ENCODE data around the gene OSTM1.
"Not testable (repeated sequence)": the region's sequence is repeated elsewhere in the genome, so short reads cannot be mapped to it uniquely, and the experiment has no call there.

The OSTM1 gene

DNA sequence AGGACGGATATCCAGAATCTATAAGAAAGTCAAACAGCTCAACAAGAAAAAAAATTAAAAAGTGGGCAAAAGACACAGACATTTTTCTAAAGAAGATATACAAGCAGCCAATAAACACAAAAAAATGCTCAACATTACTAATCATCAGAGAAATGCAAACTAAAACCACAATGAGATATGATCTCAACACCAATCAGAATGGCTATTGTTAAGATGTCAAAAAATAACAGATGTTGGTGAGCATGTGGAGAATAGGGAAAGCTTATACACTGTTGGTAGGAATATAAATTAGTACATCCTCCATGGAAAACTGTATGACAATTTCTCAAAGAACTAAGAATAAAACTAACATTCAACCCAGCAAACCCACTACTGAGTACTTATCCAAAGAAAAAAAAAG lies 23.3 kb upstream of the OSTM1 start:
- DNase-seq, result no peak

GRCh38 chr6:108093781-108094300 lies 19.3 kb upstream of the OSTM1 start:
- no peak for DNase-seq

DNA sequence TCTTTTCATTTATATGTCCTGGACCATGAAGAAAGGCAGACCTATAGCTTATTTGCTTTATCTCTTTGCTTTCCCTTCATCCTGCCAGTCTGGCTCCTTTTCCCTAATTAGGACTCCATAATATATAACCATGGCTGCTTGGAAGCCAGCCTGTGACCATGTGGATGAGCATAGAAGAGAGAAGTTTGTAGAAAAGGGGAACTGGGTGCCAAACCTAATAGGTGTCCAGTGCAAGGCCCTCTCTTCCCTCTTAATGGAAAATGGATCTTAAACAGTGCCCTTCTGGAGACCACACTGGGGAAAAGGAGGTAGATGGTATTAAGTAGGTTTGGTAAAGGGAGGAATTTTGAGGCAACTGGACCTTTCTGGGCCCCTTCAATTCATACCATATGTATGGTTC lies 16.7 kb upstream of the OSTM1 start:
- no peak for DNase-seq

GRCh38 chr6:108083349-108083748 lies 8.8 kb upstream of the OSTM1 start:
- DNase-seq, result no peak

- DNase-seq, result no peak
Measured at GRCh38 chr6:108082539-108082938, 8.0 kb upstream of the OSTM1 start.

- no peak for DNase-seq
Measured at GRCh38 chr6:108080010-108080780, 5.7 kb upstream of the OSTM1 start.

GRCh38 chr6:108078191-108078590 lies 3.6 kb upstream of the OSTM1 start:
- DNase-seq, result no peak

GRCh38 chr6:108074057-108074358 lies 533 bp downstream of the OSTM1 start:
- peak; percentile 50 for DNase-seq

DNA sequence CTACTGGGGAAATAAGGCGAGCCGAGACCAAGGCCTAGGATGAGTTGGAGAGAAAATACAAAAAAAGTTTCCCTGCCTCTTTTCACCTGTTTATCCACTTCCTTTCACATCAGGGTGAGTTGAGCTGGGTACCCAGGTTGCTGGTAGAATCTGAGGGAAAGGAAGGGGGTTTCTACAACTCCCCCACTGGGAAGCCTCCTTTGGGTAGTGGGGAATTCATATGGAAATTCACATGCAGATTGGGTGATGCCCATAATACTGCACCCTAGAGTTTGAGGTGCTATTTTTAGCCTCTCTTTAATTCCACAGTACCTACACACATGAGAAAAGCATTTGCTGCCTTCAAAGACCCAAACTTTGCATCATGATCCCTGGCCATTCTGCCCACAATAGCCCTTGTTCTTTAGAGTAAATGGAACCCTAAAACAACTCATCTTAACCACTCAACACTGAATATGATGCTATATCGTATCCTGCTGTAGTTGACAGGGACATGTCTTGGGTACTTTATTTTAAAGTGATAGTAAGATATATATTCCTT lies 2.7 kb downstream of the OSTM1 start:
- no peak for DNase-seq

- no peak for DNase-seq
Measured at GRCh38 chr6:108068618-108069017, 5.9 kb downstream of the OSTM1 start.

- DNase-seq, result no peak
Measured at GRCh38 chr6:108068182-108068581, 6.4 kb downstream of the OSTM1 start.

DNA sequence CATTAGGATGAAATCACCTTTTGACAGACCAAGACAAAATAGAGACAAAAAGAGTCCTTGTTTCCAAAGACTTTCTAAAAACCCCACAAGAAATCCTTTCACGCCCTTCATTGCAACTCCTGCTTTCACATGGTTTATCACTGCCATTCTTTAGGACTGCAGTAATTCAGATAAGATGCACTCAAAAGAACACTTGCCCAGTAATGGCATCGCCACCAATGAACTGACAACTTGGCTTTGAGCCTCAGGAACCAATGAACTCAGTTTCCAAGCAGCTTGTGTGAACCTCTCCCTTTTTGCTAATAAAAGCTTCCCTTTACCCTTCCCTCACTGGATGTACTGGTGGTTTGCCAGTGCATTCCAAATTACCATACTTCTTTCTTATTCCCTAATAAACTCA lies 21.8 kb downstream of the OSTM1 start:
- DNase-seq, result peak; percentile 80

DNA sequence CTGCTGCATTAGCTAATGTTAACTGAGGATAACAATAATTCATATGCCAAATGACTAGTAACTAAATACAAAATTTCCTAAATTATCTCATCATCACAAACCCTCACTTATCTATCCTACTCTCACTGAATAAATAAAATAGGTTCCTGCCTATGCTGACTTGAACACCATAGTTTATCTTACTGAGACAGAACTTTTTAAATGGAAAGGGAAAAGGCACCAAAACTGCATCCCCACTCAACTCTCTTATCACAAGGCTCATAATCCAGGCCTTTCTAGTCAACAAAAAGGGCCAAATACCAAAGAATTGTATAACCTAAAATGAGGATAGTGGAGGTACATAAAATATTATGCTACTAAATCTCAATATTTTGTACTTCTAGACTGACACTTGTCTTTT lies 23.1 kb downstream of the OSTM1 start:
- peak; percentile 50 for DNase-seq

- DNase-seq, result no peak
Measured at GRCh38 chr6:108039681-108040080, 34.9 kb downstream of the OSTM1 start.

DNA sequence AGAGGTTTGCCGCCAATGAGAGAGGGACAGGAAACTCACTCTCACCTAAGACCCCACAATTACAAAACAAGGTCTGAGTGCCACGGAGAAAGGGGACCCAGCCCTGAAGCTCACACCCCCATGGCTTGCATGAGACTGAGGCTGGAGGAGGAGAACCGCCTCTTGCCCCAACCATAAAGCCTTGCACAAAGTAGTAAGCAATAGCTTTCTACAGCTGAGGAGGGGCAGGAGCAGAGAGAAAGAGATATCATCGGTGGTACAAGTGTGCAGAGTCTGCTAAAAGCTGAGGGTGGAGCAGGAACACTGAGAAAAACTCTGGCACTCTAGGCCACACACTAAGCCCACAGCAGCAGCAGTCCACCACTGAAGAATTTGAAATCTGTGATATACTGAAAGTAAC lies 37.7 kb downstream of the OSTM1 start:
- DNase-seq, result no peak

DNA sequence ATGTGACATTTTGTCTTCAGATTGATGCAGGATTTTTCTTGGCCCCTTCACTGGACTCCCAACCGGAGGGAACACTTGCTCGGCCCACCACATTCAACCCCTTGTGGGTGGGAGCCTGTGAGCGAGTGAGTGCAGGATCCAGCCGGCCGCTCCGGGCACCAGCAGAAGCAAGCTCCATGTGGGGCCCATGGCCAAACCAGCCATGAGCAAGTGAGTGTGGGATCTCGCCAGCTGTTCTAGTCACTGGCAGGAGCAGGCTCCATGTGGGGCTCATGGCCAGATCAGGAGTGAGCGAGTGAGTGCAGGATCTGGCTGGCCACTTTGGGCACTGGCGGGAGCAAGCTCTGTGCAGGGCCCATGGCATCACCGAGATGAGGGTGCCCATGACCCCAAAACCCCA lies 42.6 kb downstream of the OSTM1 start:
- DNase-seq, result no peak

DNA sequence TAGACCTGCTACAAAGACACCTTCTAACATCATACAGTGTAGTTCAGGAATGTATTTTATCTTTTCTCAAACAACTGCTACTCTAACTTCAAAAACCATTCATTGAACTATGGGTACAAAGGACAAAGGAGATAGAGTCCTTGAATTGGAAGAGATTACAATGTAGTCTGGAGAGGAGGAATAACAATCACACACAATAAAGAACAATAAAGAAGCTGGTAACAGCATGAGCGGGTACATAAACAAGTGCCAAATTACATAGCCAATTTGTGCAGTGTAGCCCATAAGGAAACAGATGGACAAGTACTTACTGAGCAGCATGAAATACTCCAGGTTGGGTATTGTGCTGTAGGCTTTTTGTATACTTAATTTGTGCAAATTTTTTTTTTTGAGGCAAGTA lies 44.3 kb downstream of the OSTM1 start:
- no peak for DNase-seq

DNA sequence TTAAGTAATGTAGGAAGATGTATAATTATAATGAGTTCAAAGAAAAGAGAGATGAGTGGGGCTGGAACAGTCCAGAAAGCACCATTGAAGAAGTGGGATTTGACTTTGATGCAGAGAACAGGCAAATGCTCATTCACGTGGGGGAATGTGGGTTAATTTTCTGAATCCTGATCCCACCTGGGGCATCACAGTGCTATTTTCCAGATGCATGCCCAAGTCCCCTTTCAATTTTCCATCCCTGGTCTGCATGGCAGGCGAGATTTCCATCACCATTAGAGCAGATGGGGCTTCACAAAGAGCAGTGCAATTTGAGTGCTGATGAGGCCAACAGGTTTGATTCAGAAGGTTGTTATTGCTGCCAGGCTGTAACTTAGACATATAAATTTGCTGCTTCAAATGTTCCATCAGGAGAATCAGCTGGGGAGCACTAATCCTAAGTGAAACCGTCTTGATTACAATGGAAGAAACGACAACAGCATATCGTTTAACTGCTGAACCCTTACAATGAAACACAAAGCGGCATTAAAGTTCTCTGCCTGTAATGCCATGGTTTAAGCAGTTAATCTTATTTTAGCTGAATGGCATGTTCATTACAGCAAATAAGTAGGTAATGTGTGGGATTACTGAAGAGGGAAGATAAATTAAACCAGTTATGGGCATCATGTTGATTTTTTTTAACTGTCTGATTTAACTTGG lies 45.2 kb downstream of the OSTM1 start:
- no peak for DNase-seq

DNA sequence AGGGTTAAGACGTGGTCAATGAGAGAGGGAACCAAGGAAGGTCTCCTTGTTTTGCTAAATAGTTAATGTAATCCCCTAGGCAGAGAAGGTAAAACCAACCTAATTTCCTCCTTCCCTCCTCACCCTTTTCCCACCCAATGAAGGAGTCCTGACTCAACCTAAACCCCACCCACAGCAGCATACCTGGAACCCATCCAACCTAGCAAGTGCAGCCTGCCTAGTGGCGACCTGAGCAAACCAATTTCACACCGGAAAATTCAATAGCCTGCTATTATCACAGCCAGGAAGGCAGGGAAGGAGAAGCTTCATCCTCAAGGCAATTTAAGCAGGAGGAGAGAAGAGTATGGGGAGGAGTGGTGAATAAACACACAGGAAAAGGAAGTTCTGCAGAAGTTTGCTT lies 46.9 kb downstream of the OSTM1 start:
- DNase-seq, result peak; percentile 36

DNA sequence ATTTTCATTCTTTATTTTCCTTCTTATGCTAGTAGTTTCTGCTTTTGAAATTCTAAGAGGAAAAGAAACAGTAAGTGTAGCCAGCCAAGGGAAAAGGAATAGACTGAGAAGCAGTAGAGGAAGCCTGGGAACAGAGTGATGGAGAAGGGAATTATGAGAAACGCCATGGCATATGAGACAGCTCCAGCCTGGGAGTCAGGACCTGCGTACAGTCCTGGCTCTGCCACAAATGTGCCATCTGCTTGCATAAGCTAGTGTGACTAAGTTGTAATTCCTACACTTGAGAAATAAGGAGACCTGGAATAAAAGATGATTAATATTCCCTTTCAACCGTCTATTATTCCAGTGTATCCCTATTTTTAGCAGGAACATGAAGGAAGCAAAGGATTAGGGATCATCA lies 47.5 kb downstream of the OSTM1 start:
- DNase-seq, result no peak

GRCh38 chr6:108024427-108025073 lies 50.0 kb downstream of the OSTM1 start:
- no peak for DNase-seq

GRCh38 chr6:108020472-108021116 lies 53.9 kb downstream of the OSTM1 start:
- no peak for DNase-seq

GRCh38 chr6:108016283-108016682 lies 58.3 kb downstream of the OSTM1 start:
- DNase-seq, result not testable (repeated sequence)

Measured in hematopoietic multipotent progenitor cell treated with erythropoietin and hydrocortisone succinate and interleukin-3 and kit ligand, for 6 days (in vitro differentiated cells).